Stromal cell of bone marrow (primary cell): Measurements from ENCODE around the gene EIF5A.

Experiments used
- DNase-seq: peaks from one replicate; pipeline ENCODE4 v3.0.0-alpha.2; 2012; ENCODE audit warnings: low read depth

Gene EIF5A

GRCh38 chr17:7355573-7355972 is 48.1 kb downstream of the EIF5A start:
- no peak for DNase-seq

DNA sequence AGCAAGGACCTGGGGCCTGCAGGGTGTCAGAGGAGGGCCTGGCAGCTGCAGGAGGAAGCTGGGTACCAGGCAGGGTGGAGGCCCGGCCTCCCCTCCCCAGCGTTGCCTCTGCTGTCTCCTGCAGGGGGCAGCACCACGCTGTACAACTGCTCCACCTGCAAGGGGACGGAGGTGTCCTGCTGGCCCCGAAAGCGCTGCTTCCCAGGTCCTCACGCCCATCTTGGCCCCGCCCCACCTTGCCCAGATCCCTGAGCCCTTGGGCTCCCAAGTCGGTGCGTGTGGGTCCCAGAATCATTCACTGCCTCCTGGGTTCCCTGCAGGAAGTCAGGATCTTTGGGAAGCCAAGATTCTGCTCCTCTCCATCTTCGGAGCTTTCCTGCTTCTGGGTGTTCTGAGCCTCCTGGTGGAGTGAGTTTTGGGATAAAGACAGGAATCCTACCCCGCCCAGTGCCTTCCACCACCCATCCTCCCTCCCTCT is 48.7 kb downstream of the EIF5A start:
- DNase-seq = no peak

DNA sequence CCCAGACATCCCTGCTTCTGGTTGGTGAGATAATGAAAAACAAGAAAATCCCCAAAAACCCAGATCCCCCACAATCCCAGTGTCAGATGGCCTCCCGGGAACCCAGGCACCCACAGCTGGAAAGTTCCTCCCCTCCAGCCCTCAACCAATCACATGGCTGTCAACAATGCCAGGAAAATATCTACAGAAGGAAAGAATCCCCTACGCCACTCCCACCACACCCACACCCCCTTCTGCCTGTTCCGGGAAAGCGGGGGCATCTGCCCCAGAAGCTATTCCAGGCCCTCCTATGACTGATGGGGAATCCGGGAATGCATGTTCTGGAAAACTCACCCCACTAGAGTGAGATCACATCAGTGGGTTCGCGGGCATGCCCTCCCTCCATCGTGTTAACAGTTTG is 49.3 kb downstream of the EIF5A start:
- DNase-seq = no peak

GRCh38 chr17:7357381-7357780 is 50.0 kb downstream of the EIF5A start:
- no peak for DNase-seq

GRCh38 chr17:7361906-7362305 is 54.5 kb downstream of the EIF5A start:
- DNase-seq = no peak
